GM12864 (cell line): ENCODE measurements around the gene RHOXF2B.
"Not testable (repeated sequence)": the region's sequence is repeated elsewhere in the genome, so short reads cannot be mapped to it uniquely, and the experiment has no call there.

Experiments
- DNase-seq: peaks from one replicate; pipeline ENCODE4 v3.0.0-alpha.2; 2011; ENCODE audit warnings: low read depth
- H3K4me3 ChIP-seq: 2 replicates; pipeline ENCODE4 v1.5.1; 2011; ENCODE audit warnings: mild to moderate bottlenecking, low read depth, low read length, control low read depth
- TF ChIP-seq, protein P1 (sequence below): IDR thresholded peaks from 2 replicates; pipeline ENCODE4 v1.5.1; 2011; ENCODE audit warnings: low read depth, mild to moderate bottlenecking, moderate library complexity, low read length, control low read depth, inconsistent platforms; ENCODE audit errors: missing control alignments

Gene RHOXF2B

DNA sequence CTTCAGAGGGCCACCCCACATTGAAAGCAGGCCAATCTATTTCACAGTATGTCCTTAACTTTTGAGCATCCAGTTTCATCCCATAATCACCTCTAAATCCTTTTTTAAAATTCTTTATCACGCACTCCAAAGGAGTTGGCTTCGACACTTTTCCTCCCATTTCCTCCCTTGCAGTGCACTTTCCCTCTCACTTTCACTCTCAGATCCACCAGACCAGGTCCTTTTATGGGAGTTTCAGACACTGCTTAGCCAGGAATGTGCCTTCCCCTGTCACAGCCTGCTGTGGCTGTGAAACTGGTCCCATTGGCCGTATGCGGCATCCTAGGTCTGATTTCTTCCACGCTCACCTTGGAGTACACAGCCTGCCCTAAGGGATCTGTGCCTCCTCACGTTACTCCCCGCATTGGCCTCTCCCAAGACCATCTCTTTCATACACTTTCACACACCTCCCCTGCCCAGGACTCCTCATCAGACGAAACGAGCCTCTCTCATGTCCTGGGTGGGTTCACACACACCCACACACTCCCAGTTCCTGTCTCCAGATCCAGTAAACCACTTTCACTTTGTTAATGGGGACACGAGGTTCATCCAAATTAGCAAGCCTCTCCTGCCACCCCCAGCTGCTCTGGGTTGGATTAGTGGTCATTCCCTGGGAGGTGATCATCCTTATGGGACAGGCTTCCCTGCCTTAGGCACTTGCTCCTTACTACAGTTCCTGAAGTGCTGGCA lies 10.0 kb upstream of the RHOXF2B start:
- no peak overlapping the region for H3K4me3 ChIP-seq
- TF ChIP-seq, protein P1, sequence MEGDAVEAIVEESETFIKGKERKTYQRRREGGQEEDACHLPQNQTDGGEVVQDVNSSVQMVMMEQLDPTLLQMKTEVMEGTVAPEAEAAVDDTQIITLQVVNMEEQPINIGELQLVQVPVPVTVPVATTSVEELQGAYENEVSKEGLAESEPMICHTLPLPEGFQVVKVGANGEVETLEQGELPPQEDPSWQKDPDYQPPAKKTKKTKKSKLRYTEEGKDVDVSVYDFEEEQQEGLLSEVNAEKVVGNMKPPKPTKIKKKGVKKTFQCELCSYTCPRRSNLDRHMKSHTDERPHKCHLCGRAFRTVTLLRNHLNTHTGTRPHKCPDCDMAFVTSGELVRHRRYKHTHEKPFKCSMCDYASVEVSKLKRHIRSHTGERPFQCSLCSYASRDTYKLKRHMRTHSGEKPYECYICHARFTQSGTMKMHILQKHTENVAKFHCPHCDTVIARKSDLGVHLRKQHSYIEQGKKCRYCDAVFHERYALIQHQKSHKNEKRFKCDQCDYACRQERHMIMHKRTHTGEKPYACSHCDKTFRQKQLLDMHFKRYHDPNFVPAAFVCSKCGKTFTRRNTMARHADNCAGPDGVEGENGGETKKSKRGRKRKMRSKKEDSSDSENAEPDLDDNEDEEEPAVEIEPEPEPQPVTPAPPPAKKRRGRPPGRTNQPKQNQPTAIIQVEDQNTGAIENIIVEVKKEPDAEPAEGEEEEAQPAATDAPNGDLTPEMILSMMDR: no peak
- DNase-seq: no peak

DNA sequence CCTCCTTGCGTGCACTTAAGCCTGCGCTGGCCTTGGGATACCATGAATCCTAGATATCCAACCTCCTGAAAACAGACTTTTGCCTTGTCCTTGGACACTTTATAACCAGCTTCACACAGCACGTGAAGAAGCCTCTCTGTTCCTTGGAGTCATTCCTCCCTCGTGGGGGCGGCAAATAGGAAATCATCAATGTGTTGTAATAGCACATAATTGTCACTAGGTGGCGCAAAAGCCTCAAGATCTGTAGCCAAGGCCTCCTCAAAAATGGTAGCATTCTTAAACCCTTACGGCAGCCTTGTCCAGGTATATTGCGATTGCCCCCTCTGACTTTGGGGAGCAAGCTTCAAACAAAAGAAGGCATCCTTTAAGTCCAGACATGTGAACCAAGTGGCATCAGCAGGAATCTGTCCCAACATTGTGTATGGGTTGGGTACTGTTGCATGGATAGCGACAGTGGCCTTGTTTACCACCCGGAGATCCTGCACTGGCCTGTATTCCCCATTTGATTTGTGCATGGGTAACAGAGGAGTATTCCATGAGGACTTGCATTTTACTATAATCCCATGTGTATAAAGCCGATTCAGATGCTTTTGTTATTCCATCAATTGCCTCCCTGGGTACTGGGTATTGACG lies 8.2 kb upstream of the RHOXF2B start:
- DNase-seq, H3K4me3 ChIP-seq: not testable (repeated sequence)

DNA sequence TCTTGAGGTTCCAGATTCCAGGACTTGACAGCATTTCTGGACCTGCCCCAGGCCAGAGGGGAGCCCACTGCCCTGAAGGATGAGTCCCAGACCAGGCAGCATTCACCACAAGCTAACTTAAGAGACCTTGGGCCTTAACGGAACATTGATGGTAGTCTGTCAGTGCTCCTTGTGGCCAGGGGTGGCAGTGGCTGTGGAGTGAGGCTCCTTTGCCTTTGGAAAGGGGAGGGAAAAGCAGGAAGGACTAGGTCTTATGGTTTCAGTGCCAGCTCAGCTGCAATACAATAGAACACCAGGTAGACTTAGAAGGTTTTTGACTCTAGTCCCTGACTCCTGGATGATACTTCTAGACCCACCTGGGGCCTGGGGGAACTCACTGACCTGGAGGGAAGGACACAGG lies 11.3 kb downstream of the RHOXF2B start:
- DNase-seq, H3K4me3 ChIP-seq: not testable (repeated sequence)

DNA sequence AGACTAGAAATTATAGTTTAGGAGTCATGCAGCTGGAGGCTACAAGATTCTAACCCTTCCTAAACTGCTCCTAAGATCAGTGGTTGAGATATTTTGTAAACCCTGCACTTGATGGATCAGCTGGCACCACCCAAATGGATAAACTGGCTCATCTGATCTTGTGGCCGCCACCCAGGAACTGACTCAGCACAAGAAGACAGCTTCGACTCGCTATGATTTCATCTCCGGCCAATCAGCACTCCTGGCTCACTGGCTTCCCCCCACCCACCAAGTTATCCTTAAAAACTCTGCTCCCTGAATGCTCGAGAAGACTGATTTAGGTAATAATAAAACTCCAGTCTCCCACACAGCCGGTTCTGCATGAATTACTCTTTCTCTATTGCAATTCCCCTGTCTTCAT lies 34.8 kb downstream of the RHOXF2B start:
- not testable (repeated sequence) for H3K4me3 ChIP-seq, DNase-seq

DNA sequence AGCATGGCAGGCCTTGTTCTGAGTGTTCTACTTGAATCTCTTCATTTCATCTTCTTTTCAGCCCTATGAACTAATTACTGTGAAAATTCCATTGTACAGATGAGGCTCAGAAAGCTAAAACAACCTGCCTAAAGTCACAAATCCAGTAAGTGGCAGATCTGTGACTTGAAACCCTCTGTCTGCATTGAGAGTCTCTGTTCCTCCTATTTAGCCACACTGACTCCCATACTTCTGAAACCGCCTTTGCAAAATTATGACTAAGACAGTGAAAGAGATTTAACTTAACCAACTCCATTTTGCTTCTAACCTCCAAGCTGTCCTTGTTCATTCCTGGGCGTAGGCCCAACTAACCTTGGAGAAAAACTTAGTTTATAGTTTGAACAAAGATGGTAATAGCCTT lies 35.2 kb downstream of the RHOXF2B start:
- H3K4me3 ChIP-seq, DNase-seq: not testable (repeated sequence)

DNA sequence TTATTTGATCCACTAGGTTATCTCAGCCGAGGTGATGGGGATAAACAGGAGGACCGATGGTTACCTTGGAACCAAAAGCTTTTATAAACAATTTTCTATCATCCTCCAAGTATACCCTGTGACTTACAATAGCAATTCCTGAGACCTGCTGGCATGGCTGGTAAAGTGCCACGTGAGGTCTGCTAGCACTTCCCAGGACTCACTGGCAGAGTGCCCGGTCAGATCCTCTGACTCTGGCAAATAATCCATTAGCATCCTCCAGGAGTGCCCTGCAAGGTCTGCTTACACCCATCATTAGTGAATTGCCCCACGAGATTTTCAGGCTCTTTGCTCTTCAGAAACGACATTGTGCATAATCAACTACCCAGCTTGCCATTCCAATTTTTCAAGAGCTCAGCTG lies 37.3 kb downstream of the RHOXF2B start:
- H3K4me3 ChIP-seq: not testable (repeated sequence)

DNA sequence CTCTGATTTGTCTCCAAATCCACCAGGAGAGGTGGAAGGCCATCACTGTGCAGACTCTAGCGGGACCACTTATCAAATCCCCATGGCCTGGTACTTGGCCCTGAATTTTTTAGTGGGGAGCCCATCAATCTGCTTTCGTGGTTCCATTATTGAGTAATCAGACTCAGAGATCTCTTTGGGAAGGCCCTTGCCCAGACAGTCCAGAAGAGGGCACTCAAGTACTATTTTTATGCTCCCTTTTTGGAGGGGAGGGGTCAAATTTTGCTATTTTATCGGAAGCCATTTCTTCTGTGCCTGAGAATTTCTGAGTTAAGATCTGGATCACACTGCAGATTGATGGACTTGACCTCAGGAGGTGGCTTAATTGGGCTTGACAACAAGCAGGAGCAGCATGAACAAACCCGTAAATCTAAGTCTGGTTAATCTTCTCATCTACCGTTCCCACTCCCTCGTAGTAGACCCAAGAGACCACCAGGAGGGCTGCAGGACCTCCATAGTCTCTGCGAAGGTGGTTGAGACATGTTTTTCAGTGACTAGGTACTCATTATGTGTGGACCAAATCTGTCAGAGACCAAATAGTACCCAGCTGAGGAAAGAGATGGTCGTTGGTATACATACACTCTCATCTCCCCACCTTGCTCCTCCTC lies 38.3 kb downstream of the RHOXF2B start:
- not testable (repeated sequence) for H3K4me3 ChIP-seq, DNase-seq

More for the DNA sequence above, 37.3 kb downstream of the RHOXF2B start:
- not testable (repeated sequence) for DNase-seq

DNA sequence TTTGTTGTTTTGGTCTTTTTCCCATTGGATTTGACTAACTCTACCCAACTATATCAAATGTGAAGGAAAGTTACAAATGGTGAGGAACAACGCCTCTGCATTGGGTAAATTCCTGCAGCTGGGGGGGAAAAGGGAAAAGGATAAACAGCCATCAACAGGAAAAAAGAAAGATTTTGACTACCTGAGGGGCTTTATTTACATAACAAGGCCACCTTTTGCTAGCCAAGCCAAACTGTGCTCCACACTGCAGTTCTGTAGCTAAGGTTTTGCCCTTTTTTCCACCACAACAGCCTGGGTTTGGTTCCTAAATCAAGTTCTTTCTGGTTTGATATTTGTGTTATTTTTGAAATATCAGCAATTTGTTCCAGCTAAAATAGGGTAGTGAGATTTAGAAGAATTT lies 40.8 kb downstream of the RHOXF2B start:
- DNase-seq: no peak
- H3K4me3 ChIP-seq: no peak overlapping the region
- TF ChIP-seq, protein P1: no peak

DNA sequence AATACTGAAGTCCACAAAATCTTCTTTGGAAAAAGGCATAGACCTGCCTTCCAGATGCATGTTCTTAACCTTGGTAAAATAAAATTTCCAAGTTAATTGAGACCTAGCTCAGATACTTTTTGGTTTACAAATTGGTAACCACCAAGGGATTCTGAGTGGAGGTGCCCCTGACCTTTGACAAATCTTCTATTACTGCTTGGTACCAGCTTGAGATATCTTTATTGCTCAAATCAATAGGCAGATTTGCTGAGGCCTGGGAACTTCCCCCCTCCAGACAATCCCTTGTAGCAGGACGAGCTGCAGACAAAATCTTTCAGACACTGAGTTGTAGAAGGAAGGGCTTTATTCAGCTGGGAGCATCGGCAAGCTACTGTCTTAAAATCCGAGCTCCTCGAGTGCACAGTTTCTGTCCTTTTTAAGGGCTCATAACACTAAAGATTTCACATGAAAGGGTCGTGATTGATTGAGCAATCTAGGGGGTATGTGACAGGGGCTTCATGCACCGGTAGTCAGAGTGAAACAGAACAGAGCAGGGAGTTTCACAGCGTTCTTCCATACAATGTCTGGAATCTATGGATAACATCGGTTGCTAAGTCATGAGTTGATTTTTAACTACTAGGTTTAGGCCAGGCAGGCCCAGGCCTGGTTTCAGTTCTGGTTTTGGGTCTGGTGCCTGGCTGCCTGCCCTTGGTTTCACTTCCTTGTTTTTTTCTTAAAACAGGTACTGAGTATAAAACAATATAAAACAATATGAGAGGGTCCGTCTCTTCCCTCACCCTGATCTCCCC lies 41.8 kb downstream of the RHOXF2B start:
- not testable (repeated sequence) for H3K4me3 ChIP-seq

DNA sequence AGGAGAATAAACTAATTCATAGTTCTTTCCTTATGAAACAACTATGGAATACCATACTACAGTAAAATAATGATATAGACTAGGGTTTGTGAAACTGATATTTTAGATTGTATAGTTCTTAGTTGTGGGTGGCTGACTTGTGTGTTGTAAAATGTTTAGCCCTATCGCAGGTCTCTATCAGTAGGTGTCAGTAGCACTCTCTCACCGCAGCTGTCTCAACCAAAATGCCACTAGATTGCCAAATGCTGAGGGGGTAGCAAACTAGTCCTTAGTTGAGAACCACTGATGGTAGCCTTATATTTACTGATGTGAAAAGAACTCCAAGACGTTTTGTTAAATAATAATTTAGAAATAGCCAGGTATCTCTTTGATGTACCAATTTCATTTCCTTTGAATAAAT lies 48.1 kb downstream of the RHOXF2B start:
- no peak for DNase-seq
- TF ChIP-seq, protein P1: no peak
- no peak overlapping the region for H3K4me3 ChIP-seq

More for the DNA sequence above, 41.8 kb downstream of the RHOXF2B start:
- DNase-seq: peak; percentile 31
